GM10248 (cell line): ENCODE data around the gene SH3PXD2B.

Source experiments
- CTCF ChIA-PET: fragments of 300-600 bp; sonication (Branson Sonifier 250); formaldehyde crosslinking; extraction: SDS; loops from one replicate; lab custom pipeline; 2021; ENCODE audit warnings: antibody characterized with exemption; lab: Yijun Ruan, JAX
- POLR2A ChIA-PET: fragments of 350-650 bp; sonication (Branson Sonifier 250); formaldehyde crosslinking; extraction: SDS; loops from one replicate; lab custom pipeline; 2020; ENCODE audit warnings: antibody characterized with exemption; lab: Yijun Ruan, JAX
- DNase-seq: peaks from one replicate; pipeline ENCODE4 v3.0.0; 2012; ENCODE audit errors: extremely low spot score
- CTCF ChIP-seq: IDR thresholded peaks from 2 replicates; pipeline ENCODE4 v1.5.1; 2012; ENCODE audit warnings: mild to moderate bottlenecking, low read depth; ENCODE audit errors: extremely low read depth, missing control alignments, control extremely low read depth

Gene SH3PXD2B

GRCh38 chr5:172422255-172422654 is 32.1 kb downstream of the SH3PXD2B start:
- DNase-seq, result no peak
- ChIA-PET POLR2A (no interaction called here), CTCF (no interaction called here)
- TF ChIP-seq CTCF, result no peak

- ChIA-PET POLR2A (no interaction called here), CTCF (no interaction called here)
- no peak for TF ChIP-seq CTCF
- no peak for DNase-seq
These were observed 33.3 kb downstream of the SH3PXD2B start for GRCh38 chr5:172421020-172421419.

GRCh38 chr5:172420235-172420939 is 33.9 kb downstream of the SH3PXD2B start:
- ChIA-PET POLR2A (no interaction called here), CTCF (no interaction called here)
- no peak for DNase-seq
- no peak for TF ChIP-seq CTCF

GRCh38 chr5:172418862-172419814 is 35.2 kb downstream of the SH3PXD2B start:
- DNase-seq, result no peak
- no peak for TF ChIP-seq CTCF
- ChIA-PET POLR2A (no interaction called here), CTCF (interaction anchor here (0.8 to 1.0 kb wide), 2 partner anchors 31 to 33 kb away, joined by 3 to 4 read pairs; no protein-coding TSS in a partner anchor)

- ChIA-PET POLR2A (no interaction called here), CTCF (interaction anchor here (0.9 to 1.4 kb wide), 2 partner anchors 8 to 34 kb away, joined by 3 to 4 read pairs; no protein-coding TSS in a partner anchor)
- no peak for TF ChIP-seq CTCF
- DNase-seq, result no peak
These were observed 36.2 kb downstream of the SH3PXD2B start for GRCh38 chr5:172417983-172418630.
